Neural crest cell (in vitro differentiated cells): ENCODE measurements around the gene IL10RA. TPM values are rescaled to one million over a fixed set of nuclear protein-coding genes. Genes with fewer than 3 reads are reported as not detected.

Experiments used
- DNase-seq: peaks from one replicate; pipeline ENCODE4 v3.0.0; 2021; ENCODE audit warnings: low read depth, mixed read lengths, low spot score
- H3K27ac Mint-ChIP-seq: one replicate; pipeline ENCODE4 v1.8.0; 2021; ENCODE audit warnings: mild to moderate bottlenecking, mixed read lengths; ENCODE audit not compliant: unreplicated experiment
- H3K27me3 Mint-ChIP-seq: 2 replicates; pipeline ENCODE4 v1.8.0; 2021; ENCODE audit warnings: low read depth, mild to moderate bottlenecking, mixed read lengths
- H3K36me3 Mint-ChIP-seq: 2 replicates; pipeline ENCODE4 v1.8.0; 2021; ENCODE audit warnings: low read depth, mild to moderate bottlenecking, mixed read lengths
- H3K4me1 Mint-ChIP-seq: 2 replicates; pipeline ENCODE4 v1.8.0; 2021; ENCODE audit warnings: mixed read lengths
- H3K4me3 Mint-ChIP-seq: one replicate; pipeline ENCODE4 v1.8.0; 2021; ENCODE audit warnings: mild to moderate bottlenecking, mixed read lengths
- H3K9me3 Mint-ChIP-seq: 2 replicates; pipeline ENCODE4 v1.8.0; 2021; ENCODE audit warnings: mixed read lengths
- total RNA-seq: library from RNA; stranded (reverse); gene quantifications from 2 replicates; pipeline ENCODE4 v1.2.1, GENCODE V29; 2021
- TF ChIP-seq, protein P1 (sequence below): fragments of 200-600 bp; sonication (generic); conservative IDR thresholded peaks from 2 replicates; pipeline ENCODE4 v1.5.0; 2021; ENCODE audit warnings: antibody characterized with exemption, mild to moderate bottlenecking

Gene IL10RA
- total RNA-seq, 1 donor from 2014 or later = 0.37 TPM

DNA sequence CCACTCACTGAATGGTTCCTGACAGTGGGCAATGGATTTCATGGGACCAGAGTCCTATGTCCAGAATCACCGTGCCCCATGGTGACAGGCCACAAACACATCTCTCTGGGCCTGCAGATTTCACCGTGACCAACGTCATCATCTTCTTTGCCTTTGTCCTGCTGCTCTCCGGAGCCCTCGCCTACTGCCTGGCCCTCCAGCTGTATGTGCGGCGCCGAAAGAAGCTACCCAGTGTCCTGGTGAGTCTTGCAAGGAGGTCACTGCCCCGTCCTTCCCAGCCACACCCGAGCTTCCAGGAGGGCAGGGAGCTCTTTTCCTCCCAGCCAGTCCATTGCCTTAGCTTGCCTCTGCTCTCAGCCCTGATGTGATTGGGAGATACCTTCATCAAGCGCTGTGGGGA, 9.3 kb downstream of the IL10RA start:
- no peaks in the 10 kb centered on the region for H3K27me3 Mint-ChIP-seq
- no peak for DNase-seq
- H3K36me3 Mint-ChIP-seq = no peaks in the 10 kb centered on the region
- no peaks in the 10 kb centered on the region for H3K4me1 Mint-ChIP-seq
- no peak overlapping the region for H3K4me3 Mint-ChIP-seq
- TF ChIP-seq, protein P1, sequence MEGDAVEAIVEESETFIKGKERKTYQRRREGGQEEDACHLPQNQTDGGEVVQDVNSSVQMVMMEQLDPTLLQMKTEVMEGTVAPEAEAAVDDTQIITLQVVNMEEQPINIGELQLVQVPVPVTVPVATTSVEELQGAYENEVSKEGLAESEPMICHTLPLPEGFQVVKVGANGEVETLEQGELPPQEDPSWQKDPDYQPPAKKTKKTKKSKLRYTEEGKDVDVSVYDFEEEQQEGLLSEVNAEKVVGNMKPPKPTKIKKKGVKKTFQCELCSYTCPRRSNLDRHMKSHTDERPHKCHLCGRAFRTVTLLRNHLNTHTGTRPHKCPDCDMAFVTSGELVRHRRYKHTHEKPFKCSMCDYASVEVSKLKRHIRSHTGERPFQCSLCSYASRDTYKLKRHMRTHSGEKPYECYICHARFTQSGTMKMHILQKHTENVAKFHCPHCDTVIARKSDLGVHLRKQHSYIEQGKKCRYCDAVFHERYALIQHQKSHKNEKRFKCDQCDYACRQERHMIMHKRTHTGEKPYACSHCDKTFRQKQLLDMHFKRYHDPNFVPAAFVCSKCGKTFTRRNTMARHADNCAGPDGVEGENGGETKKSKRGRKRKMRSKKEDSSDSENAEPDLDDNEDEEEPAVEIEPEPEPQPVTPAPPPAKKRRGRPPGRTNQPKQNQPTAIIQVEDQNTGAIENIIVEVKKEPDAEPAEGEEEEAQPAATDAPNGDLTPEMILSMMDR = no peak
- H3K9me3 Mint-ChIP-seq = peaks cover 2% of the 10 kb centered on the region
- H3K27ac Mint-ChIP-seq = no peak overlapping the region

DNA sequence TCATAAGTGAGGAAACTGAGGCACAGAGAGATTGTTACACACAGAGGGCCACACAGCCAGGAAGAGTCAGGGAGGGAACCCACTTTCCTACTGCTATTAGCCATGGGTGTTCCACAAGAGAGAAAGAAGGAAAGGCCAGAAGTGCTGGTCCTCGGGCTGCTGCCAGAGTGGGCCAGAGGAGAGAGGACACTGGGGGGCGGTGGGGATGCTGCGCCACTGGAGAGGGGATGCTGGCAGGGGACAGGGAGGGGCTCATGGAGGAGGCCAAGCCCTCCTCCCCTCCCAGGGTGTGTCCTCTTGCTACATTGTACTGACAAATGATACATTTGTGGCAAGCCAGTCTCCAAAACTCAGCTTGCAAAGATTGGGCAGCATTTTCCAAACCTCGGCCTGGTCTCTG, 9.9 kb downstream of the IL10RA start:
- no peaks in the 10 kb centered on the region for H3K4me1 Mint-ChIP-seq
- H3K27me3 Mint-ChIP-seq = no peaks in the 10 kb centered on the region
- no peaks in the 10 kb centered on the region for H3K36me3 Mint-ChIP-seq
- DNase-seq = no peak
- no peak overlapping the region for H3K4me3 Mint-ChIP-seq
- H3K9me3 Mint-ChIP-seq = peaks cover 2% of the 10 kb centered on the region
- H3K27ac Mint-ChIP-seq = no peak overlapping the region
- TF ChIP-seq, protein P1 = no peak

DNA sequence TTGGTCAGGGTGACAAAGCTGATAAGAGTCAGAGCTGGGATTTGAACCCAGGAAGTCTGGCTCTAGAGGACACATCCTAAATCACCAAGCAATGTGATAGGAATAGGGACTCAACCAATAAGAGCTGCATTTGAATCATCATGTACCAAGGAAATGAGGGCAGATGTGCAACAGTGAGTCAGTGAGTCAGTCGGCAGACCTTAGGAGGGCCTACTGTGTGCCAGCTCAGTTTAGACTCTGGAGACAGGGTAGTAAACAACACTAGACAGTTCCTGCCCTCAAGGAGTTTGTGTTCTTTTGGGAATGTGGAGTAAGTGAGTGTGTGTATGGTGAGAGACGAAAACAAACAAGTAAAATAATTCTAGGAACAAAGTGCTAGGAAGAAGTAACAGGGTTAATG, 11.2 kb downstream of the IL10RA start:
- TF ChIP-seq, protein P1 = no peak
- H3K27me3 Mint-ChIP-seq = no peaks in the 10 kb centered on the region

GRCh38 chr11:117997823-117998579, 11.8 kb downstream of the IL10RA start:
- Mint-ChIP-seq H3K9me3 (no peaks in the 10 kb centered on the region), H3K4me1 (peaks cover 7% of the 10 kb centered on the region), H3K36me3 (no peaks in the 10 kb centered on the region), H3K27ac (no peak overlapping the region), H3K27me3 (no peaks in the 10 kb centered on the region), H3K4me3 (no peak overlapping the region)
- DNase-seq = no peak
- TF ChIP-seq, protein P1 = no peak

More for the DNA sequence above, 11.2 kb downstream of the IL10RA start:
- DNase-seq = no peak
- H3K4me3 Mint-ChIP-seq = no peak overlapping the region
- H3K4me1 Mint-ChIP-seq = peaks cover 3% of the 10 kb centered on the region
- no peak overlapping the region for H3K27ac Mint-ChIP-seq
- H3K9me3 Mint-ChIP-seq = peaks cover 2% of the 10 kb centered on the region
- no peaks in the 10 kb centered on the region for H3K36me3 Mint-ChIP-seq

GRCh38 chr11:117998664-117999353, 12.6 kb downstream of the IL10RA start:
- peak overlapping the region; percentile 83 for H3K27ac Mint-ChIP-seq
- DNase-seq = no peak

More at GRCh38 chr11:117998664-117999353, 12.6 kb downstream of the IL10RA start:
- Mint-ChIP-seq H3K27me3 (no peaks in the 10 kb centered on the region), H3K9me3 (peaks cover 3% of the 10 kb centered on the region), H3K36me3 (no peaks in the 10 kb centered on the region), H3K4me3 (no peak overlapping the region), H3K4me1 (peaks cover 7% of the 10 kb centered on the region)
- TF ChIP-seq, protein P1 = no peak
